Small intestine (tissue), 7 donors: ENCODE results near the gene AQP4. TPM values are rescaled to one million over a fixed set of nuclear protein-coding genes. Genes with fewer than 3 reads are reported as not detected.

Experiments
- DNase-seq, 2 donors: peaks; one replicate each; pipeline versions ENCODE4 v3.0.0 to v3.0.0-alpha.2; 2013
- FAIRE-seq: peaks from 2 replicates; lab custom pipeline; 2012; peaks lifted over from hg19 to GRCh38; lab: Jason Lieb, UNC
- H3K27ac ChIP-seq, 3 donors: one replicate each; pipeline ENCODE4 v1.5.1; 2013; ENCODE audit warnings: low read length in 2 of 3, mild to moderate bottlenecking in 2 of 3, control low read depth in 1 of 3, inconsistent platforms in 1 of 3, low read depth in 1 of 3, moderate library complexity in 1 of 3
- H3K27me3 ChIP-seq, 3 donors: one replicate each; pipeline ENCODE4 v1.6.1; 2013; ENCODE audit warnings: low read length in 3 of 3, inconsistent platforms in 1 of 3; ENCODE audit not compliant: control insufficient read depth in 3 of 3, insufficient read depth in 3 of 3
- H3K36me3 ChIP-seq, 3 donors: one replicate each; pipeline ENCODE4 v1.6.1; 2013; ENCODE audit warnings: low read length in 3 of 3, inconsistent platforms in 1 of 3, low read depth in 1 of 3, mild to moderate bottlenecking in 1 of 3, moderate library complexity in 1 of 3; ENCODE audit not compliant: control insufficient read depth in 3 of 3, insufficient read depth in 2 of 3
- H3K4me1 ChIP-seq, 3 donors: one replicate each; pipeline ENCODE4 v1.6.1; 2013; ENCODE audit warnings: low read length in 2 of 3, inconsistent platforms in 1 of 3, low read depth in 1 of 3, mild to moderate bottlenecking in 1 of 3, moderate library complexity in 1 of 3; ENCODE audit not compliant: control insufficient read depth in 3 of 3, insufficient read depth in 2 of 3
- H3K4me3 ChIP-seq, 3 donors: one replicate each; pipeline ENCODE4 v1.5.1; 2013; ENCODE audit warnings: low read length in 3 of 3, control low read depth in 1 of 3, inconsistent platforms in 1 of 3, low read depth in 1 of 3, mild to moderate bottlenecking in 1 of 3, moderate library complexity in 1 of 3
- H3K9me3 ChIP-seq, 2 donors: one replicate each; pipeline ENCODE4 v1.6.1; 2013; ENCODE audit warnings: low read depth in 1 of 2, low read length in 1 of 2; ENCODE audit not compliant: control insufficient read depth in 2 of 2, insufficient read depth in 1 of 2
- WGBS, 3 donors: extraction: QIAGEN DNeasy Blood & Tissue Kit; methylation state at CpG; one replicate each; pipeline ENCODE4 v1.1.7; 2013; 5-methylcytosine and 5-hydroxymethylcytosine counted together
- polyA plus RNA-seq, 4 donors: library from polyadenylated mRNA; stranded (reverse) in 3 of 4; unstranded in 1 of 4; fragments of 200-250 nt in 3 of 4; fragments of 120-200 nt in 1 of 4; gene quantifications; one replicate each; pipeline versions ENCODE4 v1.2.1 to v1.2.3, GENCODE V29; 2013
- donor health status: healthy with polysubstance abuse.
- donor health status: control.
- donor health status: control.
- donor health status: Bipolar disorder and iron deficiency.
- donor health status: healthy.

Gene AQP4
- polyA plus RNA-seq, 4 donors, result 0.03 to 1.6 (median 0.33) TPM

- Histone ChIP-seq H3K4me1 (peaks cover 0 to 8% (median 0%) of the 10 kb centered on the region in 3 donors), H3K9me3 (no peaks in the 10 kb centered on the region), H3K27ac (no peak overlapping the region), H3K36me3 (no peaks in the 10 kb centered on the region), H3K4me3 (peak overlapping the region in 2 of 3 donors; percentile 27), H3K27me3 (peaks cover 0 to 28% (median 15%) of the 10 kb centered on the region in 3 donors)
- no peak for FAIRE-seq
- 5 to 7% (median 6%) methylated on average over 29 to 40 of the region's 40 CpGs for WGBS, 3 donors
- peak; percentile 50 to 57 for DNase-seq
Measured at GRCh38 chr18:26863122-26863879, 2.2 kb downstream of the AQP4 start.

DNA sequence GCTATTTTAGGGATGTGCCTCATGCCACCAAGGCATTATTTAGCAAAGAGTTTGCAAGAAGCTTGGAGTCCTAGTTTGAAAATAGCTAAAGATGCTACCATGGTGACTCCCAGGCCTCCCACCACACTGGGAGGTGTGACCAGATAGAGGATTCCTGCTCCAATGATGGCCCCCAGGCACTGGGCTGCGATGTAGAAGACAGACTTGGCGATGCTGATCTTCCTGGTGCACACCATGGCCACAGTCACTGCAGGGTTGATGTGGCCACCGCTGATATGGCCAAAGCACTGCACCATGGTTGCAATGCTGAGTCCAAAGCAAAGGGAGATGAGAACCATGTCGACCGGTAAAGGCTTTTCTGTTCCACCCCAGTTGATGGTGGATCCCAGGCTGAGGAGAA is 3.4 kb downstream of the AQP4 start:
- H3K27ac ChIP-seq, result no peak overlapping the region
- no peaks in the 10 kb centered on the region for H3K9me3 ChIP-seq
- no peak overlapping the region for H3K4me3 ChIP-seq
- H3K27me3 ChIP-seq, result peaks cover 0 to 28% (median 13%) of the 10 kb centered on the region in 3 donors
- 87 to 89% (median 88%) methylated on average over 5 of the region's 5 CpGs for WGBS, 3 donors
- FAIRE-seq, result no peak
- H3K36me3 ChIP-seq, result no peaks in the 10 kb centered on the region
- no peak for DNase-seq
- H3K4me1 ChIP-seq, result peaks cover 0 to 8% (median 0%) of the 10 kb centered on the region in 3 donors

DNA sequence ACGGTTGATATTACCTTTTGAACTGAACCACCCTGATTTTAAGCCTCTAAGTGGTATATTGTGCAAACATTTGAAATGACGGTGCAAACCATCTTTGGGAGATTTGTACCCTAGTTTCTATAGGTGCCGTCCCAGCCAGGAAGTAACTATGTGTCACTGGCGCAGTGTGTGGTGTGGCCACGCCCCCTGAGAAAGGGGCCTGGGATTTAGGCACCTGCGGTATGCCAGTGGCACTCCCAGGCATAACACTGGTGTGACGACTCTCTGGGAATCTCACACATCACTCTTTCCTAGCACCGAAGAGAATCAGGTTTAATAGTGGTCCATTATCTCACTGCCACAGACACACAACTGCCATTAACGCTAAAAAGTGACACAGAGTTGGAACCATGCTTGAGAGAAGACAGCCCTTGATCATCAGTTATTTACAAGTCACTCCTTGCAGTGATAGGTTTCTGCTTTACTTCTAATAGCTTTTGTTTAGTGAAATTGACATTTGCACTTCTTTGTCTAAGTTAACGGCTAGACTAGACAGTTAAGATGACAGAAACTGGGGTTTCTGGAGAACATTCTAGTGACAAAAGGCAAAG is 11.1 kb downstream of the AQP4 start:
- no peaks in the 10 kb centered on the region for H3K9me3 ChIP-seq
- FAIRE-seq (no peak), DNase-seq (no peak)
- H3K4me1 ChIP-seq, result no peaks in the 10 kb centered on the region
- no peak overlapping the region for H3K4me3 ChIP-seq
- 71 to 73% (median 73%) methylated on average over 10 of the region's 10 CpGs for whole genome bisulfite sequencing, 3 donors
- H3K27me3 ChIP-seq, result no peaks in the 10 kb centered on the region
- no peak overlapping the region for H3K27ac ChIP-seq
- no peaks in the 10 kb centered on the region for H3K36me3 ChIP-seq

DNA sequence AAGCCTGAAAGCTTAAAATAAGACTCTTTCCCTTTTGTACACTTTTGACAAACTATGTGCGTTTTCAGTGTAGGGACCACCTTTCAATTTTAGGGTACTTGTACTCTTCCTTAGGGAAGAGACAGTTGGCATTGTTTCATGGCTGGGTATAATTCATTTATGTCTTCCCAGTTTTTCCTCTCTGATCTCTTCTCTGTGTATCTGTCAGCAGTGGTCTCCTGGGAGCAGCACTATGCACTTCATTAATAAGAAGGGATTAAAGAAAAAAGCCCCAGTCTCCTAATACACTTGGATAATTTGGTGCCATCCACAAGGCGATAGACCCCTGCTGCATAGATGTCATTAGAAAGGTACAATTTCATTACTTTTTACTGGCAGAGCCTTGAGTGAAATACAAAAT is 12.1 kb downstream of the AQP4 start:
- no peaks in the 10 kb centered on the region for H3K36me3 ChIP-seq
- H3K27ac ChIP-seq, result no peak overlapping the region
- no peak overlapping the region for H3K4me3 ChIP-seq
- no peak for FAIRE-seq
- no peak for DNase-seq
- H3K9me3 ChIP-seq, result no peaks in the 10 kb centered on the region
- 91 to 96% (median 92%) methylated on average over 2 of the region's 2 CpGs for WGBS, 3 donors
- no peaks in the 10 kb centered on the region for H3K27me3 ChIP-seq
- no peaks in the 10 kb centered on the region for H3K4me1 ChIP-seq

DNA sequence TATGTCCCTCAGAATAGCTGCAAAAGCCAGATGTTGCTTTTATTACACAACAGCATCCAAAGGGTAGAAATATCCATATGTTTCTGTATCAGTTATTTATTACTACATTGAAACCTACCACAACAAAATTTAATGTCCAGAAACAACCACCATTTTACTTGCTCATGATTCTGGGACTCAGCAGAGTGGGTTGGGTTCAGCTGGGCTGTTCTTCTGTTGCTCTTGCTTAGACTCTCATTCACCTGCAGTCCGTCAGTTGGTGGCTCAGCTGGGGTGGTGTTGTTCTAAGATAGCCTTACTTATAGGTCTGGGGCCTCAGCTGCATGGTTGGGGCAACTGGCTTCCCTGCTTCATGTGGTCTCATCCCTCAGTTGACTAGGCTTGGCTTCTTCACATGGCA is 21.7 kb downstream of the AQP4 start:
- FAIRE-seq, result no peak
- WGBS, 3 donors, result 79 to 87% (median 85%) methylated on average over 1 of the region's 1 CpG

GRCh38 chr18:26840965-26841364 is 24.5 kb downstream of the AQP4 start:
- H3K4me3 ChIP-seq, result no peak overlapping the region
- H3K4me1 ChIP-seq, result no peaks in the 10 kb centered on the region
- 48 to 67% (median 58%) methylated on average over 5 of the region's 5 CpGs for WGBS, 3 donors
- no peak for FAIRE-seq
- H3K27me3 ChIP-seq, result peaks cover 0 to 2% (median 0%) of the 10 kb centered on the region in 3 donors
- no peak overlapping the region for H3K27ac ChIP-seq
- H3K9me3 ChIP-seq, result peaks cover 1 to 5% of the 10 kb centered on the region in 2 donors
- H3K36me3 ChIP-seq, result no peaks in the 10 kb centered on the region
- DNase-seq, result no peak

More for the DNA sequence above, 21.7 kb downstream of the AQP4 start:
- no peak overlapping the region for H3K4me3 ChIP-seq
- H3K36me3 ChIP-seq, result no peaks in the 10 kb centered on the region
- peaks cover 0 to 2% (median 0%) of the 10 kb centered on the region in 3 donors for H3K27me3 ChIP-seq
- H3K9me3 ChIP-seq, result peaks cover 1 to 5% of the 10 kb centered on the region in 2 donors
- H3K4me1 ChIP-seq, result no peaks in the 10 kb centered on the region
- H3K27ac ChIP-seq, result no peak overlapping the region
- DNase-seq, result no peak

DNA sequence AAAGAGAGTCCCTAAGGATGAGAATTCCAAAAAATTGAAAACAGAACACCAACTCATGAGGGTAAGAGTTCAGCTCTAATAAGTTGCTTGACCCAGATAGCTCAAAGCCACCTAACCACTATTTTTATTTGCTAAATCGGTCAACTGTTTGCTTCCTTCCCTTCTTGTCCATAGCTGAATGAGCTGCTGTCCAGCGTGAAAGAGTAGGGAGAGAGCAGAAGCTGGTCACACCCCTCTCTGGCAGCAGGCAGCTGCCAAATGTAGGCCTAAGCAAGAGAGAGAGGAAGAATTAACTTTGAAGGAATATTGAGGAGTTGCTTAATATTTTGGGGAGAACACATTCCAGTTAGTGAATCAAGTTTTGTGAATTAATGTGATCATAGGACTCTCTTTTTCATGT is 25.9 kb downstream of the AQP4 start:
- Histone ChIP-seq H3K27me3 (peaks cover 0 to 2% (median 0%) of the 10 kb centered on the region in 3 donors), H3K27ac (no peak overlapping the region), H3K4me3 (no peak overlapping the region), H3K36me3 (no peaks in the 10 kb centered on the region), H3K4me1 (no peaks in the 10 kb centered on the region), H3K9me3 (peaks cover 1 to 5% of the 10 kb centered on the region in 2 donors)
- DNase-seq (no peak), FAIRE-seq (no peak)
- 28 to 58% (median 34%) methylated on average over 2 of the region's 2 CpGs for WGBS, 3 donors

DNA sequence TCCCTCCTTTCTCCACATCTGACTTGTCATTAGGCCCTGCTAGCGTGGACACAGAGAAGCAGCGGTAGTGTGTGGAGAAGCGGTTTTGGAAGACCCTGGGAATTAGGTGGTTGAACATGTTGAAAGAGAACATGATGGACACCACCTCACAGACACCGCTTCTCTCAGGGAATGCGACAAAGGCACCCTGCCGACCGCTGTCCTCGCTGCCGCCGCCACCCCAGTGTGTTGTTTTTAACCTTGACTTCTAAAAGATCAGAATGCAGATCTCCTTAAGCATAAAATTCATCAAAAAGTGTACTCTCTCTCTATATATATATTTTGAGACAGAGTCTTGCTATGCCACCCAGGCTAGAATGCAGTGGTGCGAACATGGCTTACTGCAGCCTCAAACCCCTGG is 33.2 kb downstream of the AQP4 start:
- Histone ChIP-seq H3K27me3 (no peaks in the 10 kb centered on the region), H3K36me3 (no peaks in the 10 kb centered on the region), H3K4me1 (no peaks in the 10 kb centered on the region), H3K27ac (no peak overlapping the region), H3K9me3 (no peaks in the 10 kb centered on the region), H3K4me3 (no peak overlapping the region)
- DNase-seq, result no peak
- no peak for FAIRE-seq
- WGBS, 3 donors, result 93 to 97% (median 96%) methylated on average over 11 of the region's 11 CpGs
